Mesenteric fat pad (tissue), 1 donor: ENCODE data around the gene RDH16. TPM values are rescaled to one million over a fixed set of nuclear protein-coding genes. Genes with fewer than 3 reads are reported as not detected.
"Not testable (repeated sequence)": the region's sequence is repeated elsewhere in the genome, so short reads cannot be mapped to it uniquely, and the experiment has no call there.

Source experiments
- DNase-seq: peaks from one replicate; pipeline ENCODE4 v3.0.0-alpha.2; 2020; ENCODE audit warnings: low spot score
- total RNA-seq: library from RNA; stranded (reverse); fragmentation: NEBNext Ultra II Directional; extraction: Animal tissue kit (Norgen Biotek cat#: 25700); gene quantifications from one replicate; pipeline ENCODE4 v1.2.1, GENCODE V29; 2021
- donor health status: DM: yes; HTN: yes; CAD: no.

RDH16 gene
- total RNA-seq, 1 donor from 2014 or later: 0.35 TPM

DNA sequence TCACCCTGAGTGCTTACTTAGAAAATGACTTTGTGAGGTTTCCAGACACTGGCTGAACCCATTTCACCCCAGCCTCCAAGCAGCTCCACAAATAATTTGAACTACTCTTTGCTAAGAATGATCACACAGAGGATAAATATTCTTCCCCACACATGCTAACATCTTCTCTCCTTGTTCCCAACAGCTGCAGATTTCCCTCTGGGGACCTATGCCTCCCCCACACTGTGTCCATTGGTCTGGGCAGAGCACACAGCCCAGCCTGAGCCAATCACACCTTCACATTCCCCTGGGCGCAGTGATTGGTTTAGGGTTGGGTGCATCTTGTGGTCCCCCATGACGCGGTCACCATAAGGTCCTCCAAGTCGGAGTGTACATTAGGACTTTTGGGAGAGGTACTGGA lies 30.1 kb downstream of the RDH16 start:
- DNase-seq: no peak

DNA sequence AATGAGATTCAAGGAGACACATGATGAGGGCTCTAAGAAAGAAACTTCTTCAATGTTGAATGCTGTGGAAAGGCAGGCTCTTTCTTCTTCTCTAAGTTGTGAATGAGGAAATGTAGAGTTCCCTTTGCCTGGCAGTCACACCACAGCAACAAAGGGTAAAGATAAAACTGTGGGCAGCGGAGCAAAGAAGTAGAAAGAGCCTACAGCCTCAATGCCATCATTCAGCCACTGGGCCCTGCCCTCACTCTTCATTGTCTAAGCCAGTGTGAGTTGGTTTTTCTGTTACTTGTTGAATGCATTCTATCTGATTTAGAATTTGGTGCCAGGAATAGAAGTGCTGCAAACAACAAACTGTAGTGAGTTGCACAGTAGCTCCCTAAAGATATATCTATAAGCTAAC lies 35.4 kb downstream of the RDH16 start:
- DNase-seq: no peak

DNA sequence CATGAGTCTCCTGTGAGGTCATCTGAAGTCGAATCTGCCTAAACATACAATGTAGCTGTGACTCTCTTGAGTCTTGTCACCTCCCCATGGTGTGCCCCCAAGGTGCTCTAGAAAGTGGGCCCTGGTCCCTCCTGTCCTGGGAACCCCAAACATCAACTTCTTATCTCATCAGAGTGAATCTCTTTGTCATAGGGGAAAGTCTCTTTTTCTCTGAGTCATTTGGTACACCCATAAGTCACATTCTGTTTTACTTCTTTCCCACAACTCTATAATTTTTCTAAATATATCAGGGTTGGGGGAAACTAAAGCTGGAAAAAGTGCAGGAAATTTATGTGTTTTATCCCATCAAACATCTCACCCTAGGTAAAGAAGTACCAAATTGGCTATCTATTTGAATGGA lies 36.1 kb downstream of the RDH16 start:
- DNase-seq: no peak

DNA sequence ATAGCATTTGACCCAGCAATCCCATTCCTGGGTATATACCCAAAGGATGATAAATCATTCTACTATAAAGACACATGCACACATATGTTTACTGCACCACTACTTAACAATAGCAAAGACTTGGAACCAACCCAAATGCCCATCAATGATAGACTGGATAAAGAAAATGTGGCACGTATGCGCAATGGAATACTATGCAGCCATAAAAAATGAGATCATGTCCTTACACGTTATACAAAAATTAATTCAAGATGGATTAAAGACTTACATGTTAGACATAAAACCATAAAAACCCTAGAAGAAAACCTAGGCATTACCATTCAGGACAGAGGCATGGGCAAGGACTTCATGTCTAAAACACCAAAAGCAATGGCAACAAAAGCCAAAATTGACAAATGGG lies 39.3 kb downstream of the RDH16 start:
- DNase-seq: not testable (repeated sequence)

DNA sequence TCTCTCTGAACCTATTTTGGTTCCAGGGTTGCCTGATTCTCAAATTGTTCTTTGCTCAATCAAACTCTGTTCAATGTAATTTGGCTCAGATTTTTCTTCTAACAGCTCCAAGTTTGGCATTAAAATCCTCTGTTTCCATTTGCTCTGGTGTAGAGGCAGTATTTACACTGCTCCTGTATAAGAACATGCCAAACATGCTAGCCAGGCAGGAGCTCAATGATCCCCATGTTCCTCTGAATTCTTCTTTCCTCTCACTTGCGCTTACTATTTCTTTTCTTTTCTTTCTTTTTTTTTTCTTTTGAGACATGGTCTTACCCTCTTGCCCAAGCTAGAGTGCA lies 40.4 kb downstream of the RDH16 start:
- DNase-seq: no peak

DNA sequence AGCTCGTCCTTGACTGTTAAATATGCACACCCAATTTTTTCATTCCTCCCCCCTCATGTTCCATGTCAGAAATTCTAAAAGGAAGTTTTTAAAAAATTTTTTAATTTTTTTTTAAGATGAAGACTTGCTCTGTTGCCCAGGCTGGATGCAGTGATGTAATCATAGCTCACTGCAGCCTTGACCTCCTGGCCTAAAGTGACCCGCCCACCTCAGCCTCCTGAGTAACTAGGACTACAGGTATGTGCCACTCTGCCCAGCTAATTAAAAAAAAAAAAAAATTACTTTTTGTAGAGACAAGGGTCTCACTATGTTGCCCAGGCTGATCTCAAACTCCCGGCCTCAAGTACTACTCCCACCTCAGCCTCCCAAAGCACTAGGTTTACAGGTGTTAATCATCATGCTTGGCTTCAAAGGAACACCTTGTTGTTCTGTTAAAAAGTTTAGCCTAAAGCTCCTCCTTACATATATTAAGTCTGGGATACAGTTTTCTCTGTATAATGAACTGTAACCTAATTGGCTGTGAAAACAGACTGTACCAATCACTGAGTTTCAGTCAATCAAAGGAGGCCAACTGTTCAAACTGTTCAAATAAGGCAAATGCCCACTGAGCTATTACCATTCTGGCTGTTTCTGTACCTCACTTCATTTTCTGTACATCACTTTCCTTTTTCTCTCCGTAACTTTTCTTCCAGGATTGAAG lies 41.0 kb downstream of the RDH16 start:
- DNase-seq: no peak

DNA sequence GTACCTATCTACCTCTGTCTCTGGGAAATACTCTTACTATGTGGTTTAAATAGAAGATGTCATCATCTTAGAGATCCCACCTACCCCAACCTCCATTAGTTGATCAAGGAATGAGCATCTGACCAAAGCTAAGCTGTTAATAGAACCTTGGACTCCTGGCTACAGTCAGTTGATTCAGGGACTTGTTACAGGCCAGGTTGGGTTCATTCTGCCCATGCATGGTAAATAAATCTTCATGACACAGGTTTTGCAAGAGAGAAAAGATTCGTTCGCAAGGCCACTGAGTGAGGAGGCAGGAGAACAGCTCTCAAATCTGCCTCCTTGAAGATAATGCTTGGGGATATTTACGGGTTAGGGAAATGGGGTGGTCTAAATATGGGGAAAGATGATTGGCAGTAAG lies 42.7 kb downstream of the RDH16 start:
- DNase-seq: no peak

DNA sequence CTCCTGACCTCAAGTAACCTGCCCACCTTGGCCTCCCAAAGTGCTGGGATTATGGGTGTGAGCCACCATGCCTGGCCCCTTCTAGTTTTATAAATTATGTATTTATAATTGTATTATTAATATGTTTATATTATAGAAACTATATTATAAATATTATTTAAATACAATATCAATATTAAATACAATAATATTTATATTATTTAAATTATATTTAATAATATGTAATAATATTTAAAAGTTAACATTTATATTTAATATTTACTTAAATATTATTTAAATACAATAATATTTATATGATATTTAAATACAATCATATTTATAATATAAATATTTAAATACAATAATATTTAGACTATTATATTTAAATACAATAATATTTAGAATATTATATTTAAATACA lies 43.2 kb downstream of the RDH16 start:
- no peak for DNase-seq

DNA sequence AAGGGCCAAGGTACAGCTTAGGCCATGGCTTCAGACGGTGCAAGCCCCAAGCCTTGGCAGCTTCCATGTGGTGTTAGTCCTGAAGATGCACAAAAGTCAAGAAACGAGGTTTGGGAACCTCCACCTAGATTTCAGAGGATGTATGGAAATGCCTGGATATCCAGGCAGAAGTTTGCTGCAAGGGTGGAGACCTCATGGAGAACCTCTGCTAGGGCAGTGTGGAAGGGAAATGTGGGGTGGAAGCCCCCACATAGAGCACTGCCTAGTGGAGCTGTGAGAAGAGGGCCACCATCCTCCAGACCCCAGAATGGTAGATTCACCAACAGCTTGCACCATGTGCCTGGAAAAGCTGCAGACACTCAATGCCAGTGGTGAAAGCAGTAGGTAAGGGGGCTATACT lies 48.0 kb downstream of the RDH16 start:
- DNase-seq: not testable (repeated sequence)

DNA sequence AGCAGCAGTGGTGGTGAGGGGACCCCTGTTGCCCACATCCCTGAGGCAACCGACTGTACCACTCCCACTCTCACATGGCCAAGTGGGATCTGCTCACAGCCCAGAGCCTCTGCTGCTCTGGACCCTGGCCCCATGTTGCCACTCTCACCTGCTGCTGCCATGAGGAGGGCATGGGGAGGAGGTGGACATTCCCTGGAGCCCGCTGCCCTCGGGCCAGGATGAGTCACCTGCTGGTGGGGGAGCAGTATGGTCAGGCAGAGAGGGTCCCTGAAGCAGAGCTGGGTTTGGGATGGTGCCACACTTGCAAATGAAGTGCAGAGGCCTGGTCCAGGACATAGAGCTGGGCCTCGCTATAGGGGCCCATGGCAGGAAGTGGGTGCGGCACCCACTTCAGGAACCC lies 49.3 kb downstream of the RDH16 start:
- DNase-seq: no peak

DNA sequence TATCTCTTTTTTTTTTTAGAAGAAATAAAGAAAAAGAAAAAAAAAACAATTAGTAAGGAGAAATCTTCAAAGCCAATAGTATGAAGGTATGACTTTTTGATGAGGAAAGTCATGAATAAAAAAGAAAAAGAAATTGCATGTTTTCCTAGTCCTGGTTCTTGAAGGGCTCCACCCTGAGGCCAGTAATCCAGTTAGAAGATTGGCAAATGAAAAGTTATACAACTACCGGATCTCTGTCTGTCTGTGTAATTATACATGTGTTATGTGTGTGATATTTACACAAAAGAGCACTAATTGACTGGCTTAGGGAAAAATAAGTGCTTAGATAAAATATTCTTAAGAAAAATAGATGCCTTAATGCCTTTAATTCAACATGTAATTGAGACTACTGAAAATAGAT lies 51.6 kb downstream of the RDH16 start:
- DNase-seq: no peak

DNA sequence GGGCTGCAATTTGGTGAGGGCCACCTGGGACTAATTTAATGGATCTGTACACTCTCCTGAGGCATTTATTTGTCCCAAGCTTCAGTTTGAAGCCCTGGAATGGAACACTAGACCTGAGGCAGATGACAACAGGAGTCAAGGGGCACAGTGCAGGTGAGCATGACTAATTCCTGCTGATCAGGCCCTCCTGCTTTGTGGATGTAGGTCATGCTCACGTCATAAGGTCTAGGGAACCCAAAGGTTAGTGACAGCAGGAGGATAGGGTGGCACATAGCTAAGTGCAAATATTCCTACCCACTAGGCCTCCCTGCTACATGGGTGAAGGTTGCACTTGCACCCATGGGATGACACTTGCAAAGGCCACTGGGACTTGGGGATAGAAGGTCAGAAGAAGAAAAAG lies 54.0 kb downstream of the RDH16 start:
- no peak for DNase-seq

Other genes with a start within 250 kb of the RDH16 start
- 717 TPM for gene NACA, start 232.3 kb downstream of the RDH16 start, total RNA-seq
- 3.2 TPM for gene PRIM1, start 205.3 kb downstream of the RDH16 start, total RNA-seq
- 0.74 TPM for gene HSD17B6, start 194.3 kb downstream of the RDH16 start, total RNA-seq
- not detected for gene SDR9C7, start 23.2 kb downstream of the RDH16 start, total RNA-seq
- gene ZBTB39, start 48.9 kb upstream of the RDH16 start, total RNA-seq: 3.6 TPM
- gene TAC3, start 58.9 kb upstream of the RDH16 start, total RNA-seq: not detected
- gene MYO1A, start 92.5 kb upstream of the RDH16 start, total RNA-seq: 3.6 TPM
- gene NEMP1, start 121.2 kb upstream of the RDH16 start, total RNA-seq: 8.6 TPM
- gene NAB2, start 131.5 kb upstream of the RDH16 start, total RNA-seq: 22.1 TPM
- gene STAT6, start 153.8 kb upstream of the RDH16 start, total RNA-seq: 164 TPM
- gene LRP1, start 170.9 kb upstream of the RDH16 start, total RNA-seq: 954 TPM
- not detected for gene LRP1-AS, start 190.0 kb upstream of the RDH16 start, total RNA-seq